GM12878 (cell line): Measurements from ENCODE around the gene TPT1. TPM values are rescaled to one million over a fixed set of nuclear protein-coding genes. Genes with fewer than 3 reads are reported as not detected.
A peak's percentile ranks its signal among the peaks of the same experiment; 100 is the strongest.

Experiments
- ATAC-seq: fragments of 200-7000 bp; cut with Tn5 transposase; 3 replicates; pipeline ENCODE4 v1.9.1; 2020; ENCODE audit warnings: mild to moderate bottlenecking, moderate library complexity
- BruUV-seq: library from RNA; stranded (reverse); fragments of 400-500 nt; replicated peaks from 2 replicates; lab custom pipeline; 2021; lab: Mats Ljungman, UMichigan
- CTCF ChIA-PET: fragments of 300-600 bp; sonication (Branson Sonifier 250); formaldehyde crosslinking; extraction: SDS; loops from one replicate; lab custom pipeline; 2021; ENCODE audit warnings: inconsistent platforms; lab: Yijun Ruan, JAX
- POLR2A ChIA-PET: fragments of 350-600 bp; formaldehyde crosslinking; extraction: SDS; loops from one replicate; lab custom pipeline; 2021; ENCODE audit warnings: inconsistent platforms; lab: Charles Lee
- RAD21 ChIA-PET: fragments of 300-600 bp; sonication (Branson Sonifier 250); formaldehyde crosslinking; loops from one replicate; lab custom pipeline; 2023; ENCODE audit warnings: antibody characterized with exemption; ENCODE audit not compliant: unreplicated experiment; lab: Charles Lee
- SMC1A ChIA-PET: fragments of 300-600 bp; sonication (Branson Sonifier 250); formaldehyde crosslinking; loops from one replicate; lab custom pipeline; 2023; ENCODE audit not compliant: unreplicated experiment, uncharacterized antibody; lab: Charles Lee
- DNase-seq: peaks from one replicate; pipeline ENCODE4 v3.0.0-alpha.2; 2011; ENCODE audit warnings: low read depth, low spot score
- FAIRE-seq: peaks from 3 replicates; lab custom pipeline; 2011; peaks lifted over from hg19 to GRCh38; lab: Jason Lieb, UNC
- H2AFZ ChIP-seq: 2 replicates; pipeline ENCODE4 v1.6.0; 2011; ENCODE audit warnings: low read depth, low read length, control low read depth; ENCODE audit not compliant: control insufficient read depth
- H3K27ac ChIP-seq: 2 replicates; pipeline ENCODE4 v1.5.1; 2011; ENCODE audit warnings: control low read depth; ENCODE audit not compliant: control insufficient read depth, insufficient read depth
- H3K27me3 ChIP-seq, 2 experiments: replicated peaks in 1 of 2; 2 replicates each; pipeline versions ENCODE4 v1.6.0 to v1.6.1; 2011; ENCODE audit warnings: low read length in 1 of 2; ENCODE audit not compliant: control insufficient read depth in 2 of 2, insufficient read depth in 2 of 2
- H3K36me3 ChIP-seq, 2 experiments: 2 replicates each; pipeline ENCODE4 v1.5.1; 2011; ENCODE audit warnings: low read length in 1 of 2; ENCODE audit not compliant: control insufficient read depth in 2 of 2, insufficient read depth in 2 of 2
- H3K4me1 ChIP-seq: 2 replicates; pipeline ENCODE4 v1.6.1; 2011; ENCODE audit warnings: mild to moderate bottlenecking, low read length, moderate library complexity, mixed read lengths; ENCODE audit not compliant: control insufficient read depth, insufficient read depth
- H3K4me2 ChIP-seq: 2 replicates; pipeline ENCODE4 v1.6.0; 2011; ENCODE audit warnings: control low read depth; ENCODE audit not compliant: control insufficient read depth, insufficient read depth
- H3K4me3 ChIP-seq: fragments of 200-600 bp; sonication (generic); 2 replicates; pipeline ENCODE4 v1.5.1; 2016
- H3K79me2 ChIP-seq: 2 replicates; pipeline ENCODE4 v1.6.0; 2011; ENCODE audit warnings: low read length; ENCODE audit not compliant: control insufficient read depth, insufficient read depth
- H3K9ac ChIP-seq: 2 replicates; pipeline ENCODE4 v1.8.0; 2011; ENCODE audit warnings: low read length, control low read depth, mixed read lengths; ENCODE audit not compliant: control insufficient read depth, insufficient read depth
- H3K9me3 ChIP-seq: replicated peaks from 3 replicates; pipeline ENCODE4 v1.5.1; 2011; ENCODE audit warnings: mild to moderate bottlenecking, low read length; ENCODE audit not compliant: control insufficient read depth, insufficient read depth
- H4K20me1 ChIP-seq: 2 replicates; pipeline ENCODE4 v1.6.0; 2011; ENCODE audit not compliant: control insufficient read depth, insufficient read depth
- IKZF2 ChIP-seq, 2 experiments: fragments of 450-650 bp; IDR thresholded peaks; 2 replicates each; pipeline ENCODE4 v1.6.1; 2017; ENCODE audit warnings: mild to moderate bottlenecking in 2 of 2, moderate library complexity in 2 of 2
- MYB ChIP-seq: fragments of 150-350 bp; IDR thresholded peaks from 2 replicates; pipeline ENCODE4 v1.6.1; 2014; ENCODE audit warnings: mild to moderate bottlenecking, low read depth, low read length, borderline replicate concordance
- NFIC ChIP-seq: IDR thresholded peaks from 2 replicates; pipeline ENCODE4 v1.6.1; 2012; ENCODE audit warnings: low read depth, mild to moderate bottlenecking, inconsistent platforms, low read length, moderate library complexity
- POLR2AphosphoS5 ChIP-seq: IDR thresholded peaks from 2 replicates; pipeline ENCODE4 v1.6.1; 2011; ENCODE audit warnings: mild to moderate bottlenecking, low read length, inconsistent platforms
- SMAD5 ChIP-seq: IDR thresholded peaks from 2 replicates; pipeline ENCODE4 v1.6.1; 2016; ENCODE audit warnings: antibody characterized with exemption, low read depth
- WGBS: methylation state at CpG from one replicate; pipeline ENCODE4 v1.1.6; 2016; ENCODE audit warnings: low lambda C conversion rate; ENCODE audit not compliant: insufficient replicate concordance, insufficient coverage; ENCODE audit errors: missing lambda C conversion rate; 5-methylcytosine and 5-hydroxymethylcytosine counted together
- in situ Hi-C: fragments of 300-500 bp; cut with MboI; formaldehyde crosslinking; loops from 9 replicates; pipeline ENCODE4 v1.14.3; 2018; ENCODE audit warnings: mixed read lengths
- intact Hi-C: fragments of 100-400 bp; cut with micrococcal nuclease; formaldehyde crosslinking; loops from one replicate; pipeline ENCODE4 v1.14.2; 2022; ENCODE audit not compliant: unreplicated experiment
- polyA plus RNA-seq, 11 experiments: library from polyadenylated mRNA; depleted of rRNA in 4 of 11; unstranded in 6 of 11; stranded (reverse) in 5 of 11; fragments of >200 nt; fragmentation: Nextera tagmentation in 4 of 11; fragmentation: Illumina TruSeq in 1 of 11; extraction: Ambion mirVana in 4 of 11; extraction: Trizol in 1 of 11; gene quantifications; 1 replicate in 1 of 11; 2 replicates in 10 of 11; pipeline versions ENCODE4 v1.2.1 to v1.2.3, GENCODE V29; 2011 to 2016; ENCODE audit warnings: inconsistent platforms in 2 of 11, missing spikeins in 2 of 11, low read depth in 1 of 11
- total RNA-seq, 4 experiments: library from RNA; depleted of rRNA in 3 of 4; stranded (reverse); fragments of >200 nt in 3 of 4; fragmentation: Illumina TruSeq in 1 of 4; extraction: Trizol in 1 of 4; gene quantifications; 2 replicates each; pipeline versions ENCODE4 v1.2.1 to v1.2.3, GENCODE V29; 2013 to 2021

TPT1 gene
- total and polyA plus RNA-seq, 10 of the 15 experiments (the other 5 are each of a cell fraction or from before 2014, with no cell fraction given) = 1,038 to 5,925 (median 2,336) TPM

DNA sequence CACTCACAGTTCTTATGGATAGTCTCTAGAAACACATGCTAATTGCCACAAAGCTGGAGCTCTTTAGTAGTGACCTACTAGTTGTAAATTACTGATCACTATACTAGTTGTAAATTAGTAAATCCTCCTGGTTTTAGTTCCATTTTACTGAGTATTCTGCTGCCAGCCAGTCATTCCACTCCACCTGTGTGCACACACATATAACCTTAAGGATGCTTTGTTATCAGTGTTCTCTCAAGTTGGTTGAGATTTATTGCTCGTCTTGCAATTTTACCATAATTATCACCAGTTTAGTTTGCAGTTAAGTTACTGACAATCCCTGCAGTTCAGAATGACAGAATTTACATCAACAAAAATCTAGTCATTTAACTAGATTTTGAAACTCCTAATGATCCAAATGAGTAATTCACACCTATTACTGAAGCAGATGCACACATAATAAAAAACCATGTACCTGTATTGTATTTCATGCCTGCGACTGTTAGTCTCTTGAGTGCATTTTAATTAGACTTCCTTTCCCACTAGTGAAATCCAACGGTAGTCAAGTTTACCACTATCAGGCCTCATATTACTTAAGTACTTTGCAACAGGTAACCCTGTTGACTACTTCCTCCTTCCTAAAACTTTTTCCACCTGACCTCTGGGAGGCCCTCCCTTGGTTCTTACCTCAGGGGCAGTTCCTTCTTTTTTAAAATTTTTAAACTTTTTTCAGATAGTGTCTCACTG, 7.6 kb downstream of the TPT1 start:
- ChIA-PET SMC1A (interaction anchor here (0.6 to 1.7 kb wide), 2 partner anchors 34 to 402 kb away, joined by 4 to 7 read pairs; no protein-coding TSS in a partner anchor), CTCF (interaction anchor here (0.9 to 2.2 kb wide), 4 partner anchors 11 to 287 kb away, joined by 3 to 13 read pairs (median 3); no protein-coding TSS in a partner anchor), RAD21 (interaction anchor here (0.5 kb wide), 1 partner anchor 116 kb away, joined by 4 read pairs; no protein-coding TSS in a partner anchor), POLR2A (interaction anchor here (1.3 to 2.2 kb wide), 2 partner anchors 8 to 17 kb away, joined by 5 to 22 read pairs; partner anchors contain the start of gene TPT1)
- DNase-seq (no peak), ATAC-seq (no peak; the same call in 2 of the 3 replicates), FAIRE-seq (no peak)
- WGBS = 1% methylated on average over 3 of the region's 3 CpGs
- H3K79me2 ChIP-seq = peaks cover 24% of the 10 kb centered on the region
- no peaks in the 10 kb centered on the region for H3K27me3 ChIP-seq
- H3K4me2 ChIP-seq = no peak overlapping the region
- H3K36me3 ChIP-seq = peaks cover 15 to 16% of the 10 kb centered on the region in 2 experiments
- no TSS peak for BruUV-seq
- in situ Hi-C loops = no loop called here
- intact Hi-C loops = no loop called here
- H3K9me3 ChIP-seq = no peaks in the 10 kb centered on the region
- no peak overlapping the region for H3K27ac ChIP-seq
- H2AFZ ChIP-seq = no peak overlapping the region
- H4K20me1 ChIP-seq = no peaks in the 10 kb centered on the region
- TF ChIP-seq POLR2AphosphoS5 (0 out of 2 replicates have a peak, but pooled peaks have one; percentile 5), MYB (no peak), NFIC (no peak; the same call in 1 of the 2 replicates), SMAD5 (0 out of 2 replicates have a peak, but pooled peaks have one; percentile 19)
- H3K4me3 ChIP-seq = no peak overlapping the region
- H3K9ac ChIP-seq = no peak overlapping the region
- H3K4me1 ChIP-seq = peaks cover 22% of the 10 kb centered on the region

DNA sequence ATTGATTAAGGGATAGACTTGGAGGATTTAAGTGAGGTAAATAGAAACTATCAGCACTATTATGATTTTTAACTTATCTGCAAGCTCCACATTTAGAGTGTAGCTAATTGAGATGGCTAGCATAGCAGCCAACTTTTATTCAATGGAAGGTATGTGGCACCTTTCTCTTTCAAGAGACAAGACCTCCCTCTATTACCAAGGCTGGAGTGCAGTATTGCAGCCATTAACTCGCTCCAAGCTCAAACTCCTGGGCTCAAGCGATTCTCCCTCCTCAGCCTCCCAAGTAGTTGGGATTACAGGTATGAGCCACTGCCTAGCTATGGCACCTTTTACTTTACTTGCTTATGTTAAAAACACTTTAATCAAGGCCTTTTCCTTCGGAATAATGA, 8.2 kb downstream of the TPT1 start:
- H3K4me1 ChIP-seq = peaks cover 22% of the 10 kb centered on the region
- in situ Hi-C loops (no loop called here), intact Hi-C loops (no loop called here)
- peaks cover 18% of the 10 kb centered on the region for H3K79me2 ChIP-seq
- SMC1A ChIA-PET = interaction anchor here (1.7 kb wide), 1 partner anchor 34 kb away, joined by 7 read pairs; no protein-coding TSS in a partner anchor
- CTCF ChIA-PET = interaction anchor here (0.9 to 2.2 kb wide), 5 partner anchors 10 to 286 kb away, joined by 3 to 13 read pairs (median 3); no protein-coding TSS in a partner anchor
- no peaks in the 10 kb centered on the region for H3K27me3 ChIP-seq
- no peak overlapping the region for H3K27ac ChIP-seq
- H3K4me3 ChIP-seq = no peak overlapping the region
- DNase-seq (no peak), FAIRE-seq (no peak), ATAC-seq (no peak)
- WGBS = 98% methylated on average over 3 of the region's 3 CpGs
- H3K9ac ChIP-seq = no peak overlapping the region
- H3K9me3 ChIP-seq = no peaks in the 10 kb centered on the region
- BruUV-seq = no TSS peak
- peaks cover 15 to 16% of the 10 kb centered on the region in 2 experiments for H3K36me3 ChIP-seq
- RAD21 ChIA-PET = interaction anchor here (0.5 kb wide), 1 partner anchor 115 kb away, joined by 4 read pairs; no protein-coding TSS in a partner anchor
- no peak overlapping the region for H2AFZ ChIP-seq
- POLR2A ChIA-PET = interaction anchor here (1.3 to 2.2 kb wide), 2 partner anchors 9 to 17 kb away, joined by 5 to 22 read pairs; partner anchors contain the start of gene TPT1
- no peak overlapping the region for H3K4me2 ChIP-seq
- no peaks in the 10 kb centered on the region for H4K20me1 ChIP-seq
- TF ChIP-seq POLR2AphosphoS5 (peak; percentile 41; the same call in 1 of the 2 replicates), IKZF2 (IDR thresholded peaks at IDR 0.05) (no peak)
- TF ChIP-seq, all 136 proteins: peak for 1
